WERI-Rb-1 (cell line): ENCODE data around the gene TTC34.

Source experiments
- DNase-seq: peaks from one replicate; pipeline ENCODE4 v3.0.0-alpha.2; 2020
- H3K27ac ChIP-seq: fragments of 250-450 bp; sonication (Bioruptor Pico); 2 replicates; pipeline ENCODE4 v1.5.1; 2020; ENCODE audit warnings: mild to moderate bottlenecking, moderate library complexity
- H3K27me3 ChIP-seq: fragments of 250-450 bp; sonication (Bioruptor Pico); 2 replicates; pipeline ENCODE4 v1.5.1; 2021; ENCODE audit warnings: mild to moderate bottlenecking, low read depth, moderate library complexity; ENCODE audit not compliant: insufficient read depth, severe bottlenecking
- H3K36me3 ChIP-seq: fragments of 250-450 bp; sonication (Bioruptor Pico); 2 replicates; pipeline ENCODE4 v1.5.1; 2020; ENCODE audit warnings: mild to moderate bottlenecking, moderate library complexity
- H3K4me3 ChIP-seq: 2 replicates; pipeline ENCODE4 v1.5.1; 2011; ENCODE audit warnings: low read depth, mild to moderate bottlenecking, control low read depth, low read length
- H3K9me3 ChIP-seq: fragments of 250-450 bp; sonication (Bioruptor Pico); 2 replicates; pipeline ENCODE4 v1.5.1; 2021; ENCODE audit warnings: mild to moderate bottlenecking, moderate library complexity; ENCODE audit not compliant: severe bottlenecking
- CTCF ChIP-seq: IDR thresholded peaks from 2 replicates; pipeline ENCODE4 v1.5.1; 2011; ENCODE audit warnings: low read depth, mild to moderate bottlenecking, control low read depth, inconsistent platforms, low read length

TTC34 gene

GRCh38 chr1:2812136-2812535, 10.6 kb upstream of the TTC34 start:
- no peak overlapping the region for H3K27ac ChIP-seq
- no peak for DNase-seq
- H3K36me3 ChIP-seq, result no peaks in the 10 kb centered on the region
- peaks cover 9% of the 10 kb centered on the region for H3K9me3 ChIP-seq
- no peak for TF ChIP-seq CTCF
- no peaks in the 10 kb centered on the region for H3K27me3 ChIP-seq
- no peak overlapping the region for H3K4me3 ChIP-seq

- no peaks in the 10 kb centered on the region for H3K36me3 ChIP-seq
- no peak for DNase-seq
- no peaks in the 10 kb centered on the region for H3K27me3 ChIP-seq
- H3K4me3 ChIP-seq, result no peak overlapping the region
- peaks cover 9% of the 10 kb centered on the region for H3K9me3 ChIP-seq
- no peak for TF ChIP-seq CTCF
- no peak overlapping the region for H3K27ac ChIP-seq
These were observed 10.0 kb upstream of the TTC34 start for GRCh38 chr1:2811533-2811918.

DNA sequence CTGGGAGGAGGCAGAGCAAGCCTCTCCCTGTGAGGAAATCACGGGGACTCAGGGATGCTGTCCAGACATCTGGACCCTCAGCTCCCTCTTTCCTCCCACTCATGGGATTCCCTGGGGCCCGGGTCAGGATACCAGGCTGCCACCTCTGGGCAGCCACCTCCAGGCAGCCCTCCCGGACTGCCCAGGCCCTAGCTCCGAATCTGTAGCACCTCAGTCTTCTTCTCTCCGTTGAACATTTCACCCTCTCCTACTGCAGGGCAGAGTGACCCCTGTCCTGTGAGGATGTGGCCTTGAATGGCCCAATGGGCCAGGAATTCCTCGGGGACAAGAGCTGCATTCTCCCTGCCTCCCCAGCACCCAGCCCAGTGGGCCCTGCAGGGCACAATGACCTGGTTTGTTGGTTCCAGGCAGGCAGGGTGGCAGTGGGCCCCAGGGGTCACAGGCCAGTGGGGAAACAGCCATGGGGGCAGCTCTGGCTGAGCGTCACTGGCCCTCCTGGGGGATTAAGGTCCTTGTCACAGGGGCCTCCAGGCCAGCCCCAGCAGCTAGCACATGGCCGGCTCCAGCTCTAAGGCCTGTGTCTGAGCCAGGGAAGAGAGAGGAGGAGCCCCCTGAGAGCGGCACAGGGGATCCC, 9.5 kb upstream of the TTC34 start:
- H3K27me3 ChIP-seq, result no peaks in the 10 kb centered on the region
- DNase-seq, result no peak
- no peak overlapping the region for H3K27ac ChIP-seq
- no peak overlapping the region for H3K4me3 ChIP-seq
- H3K36me3 ChIP-seq, result no peaks in the 10 kb centered on the region
- TF ChIP-seq CTCF, result no peak
- H3K9me3 ChIP-seq, result peaks cover 9% of the 10 kb centered on the region

GRCh38 chr1:2810281-2810680, 8.8 kb upstream of the TTC34 start:
- TF ChIP-seq CTCF, result no peak
- H3K36me3 ChIP-seq, result no peaks in the 10 kb centered on the region
- H3K27me3 ChIP-seq, result no peaks in the 10 kb centered on the region
- no peak overlapping the region for H3K27ac ChIP-seq
- H3K4me3 ChIP-seq, result no peak overlapping the region
- no peak for DNase-seq
- H3K9me3 ChIP-seq, result peaks cover 9% of the 10 kb centered on the region

- no peak for TF ChIP-seq CTCF
- no peak for DNase-seq
- no peak overlapping the region for H3K4me3 ChIP-seq
These were observed 8.2 kb upstream of the TTC34 start for GRCh38 chr1:2809656-2810055.

More at GRCh38 chr1:2809656-2810055, 8.2 kb upstream of the TTC34 start:
- Histone ChIP-seq H3K27me3 (no peaks in the 10 kb centered on the region), H3K9me3 (peaks cover 9% of the 10 kb centered on the region), H3K36me3 (no peaks in the 10 kb centered on the region), H3K27ac (no peak overlapping the region)
